H9 (cell line): Measurements from ENCODE around the gene DPM3. TPM values are rescaled to one million over a fixed set of nuclear protein-coding genes. Genes with fewer than 3 reads are reported as not detected.

Experiments
- DNase-seq: peaks from one replicate; pipeline ENCODE4 v3.0.0-alpha.2; 2017
- H2AFZ ChIP-seq: one replicate; pipeline ENCODE4 v1.6.1; 2013; ENCODE audit warnings: mild to moderate bottlenecking, low read length, control low read depth, moderate library complexity
- H2AK5ac ChIP-seq: 2 replicates; pipeline ENCODE4 v1.6.1; 2013; ENCODE audit warnings: low read length, control low read depth, mixed read lengths; ENCODE audit not compliant: insufficient read length
- H2BK120ac ChIP-seq: one replicate; pipeline ENCODE4 v1.6.1; 2013; ENCODE audit warnings: low read depth, mild to moderate bottlenecking, low read length, control low read depth, inconsistent platforms; ENCODE audit not compliant: poor library complexity, severe bottlenecking
- H2BK12ac ChIP-seq: 2 replicates; pipeline ENCODE4 v1.6.1; 2013; ENCODE audit warnings: low read length, control low read depth, mixed read lengths, low read depth; ENCODE audit not compliant: insufficient read length
- H2BK15ac ChIP-seq: 2 replicates; pipeline ENCODE4 v1.6.1; 2013; ENCODE audit warnings: low read depth, low read length, control low read depth
- H2BK20ac ChIP-seq: one replicate; pipeline ENCODE4 v1.6.1; 2013; ENCODE audit warnings: low read depth, mild to moderate bottlenecking, low read length, control low read depth, inconsistent platforms; ENCODE audit not compliant: poor library complexity, severe bottlenecking
- H2BK5ac ChIP-seq: 2 replicates; pipeline ENCODE4 v1.6.1; 2013; ENCODE audit warnings: low read length, control low read depth, mixed read lengths; ENCODE audit not compliant: insufficient read length
- H3K14ac ChIP-seq: 2 replicates; pipeline ENCODE4 v1.6.1; 2013; ENCODE audit warnings: low read length, control low read depth; ENCODE audit not compliant: insufficient read depth
- H3K18ac ChIP-seq: 2 replicates; pipeline ENCODE4 v1.6.1; 2013; ENCODE audit warnings: low read depth, mild to moderate bottlenecking, mixed read lengths, low read length, control low read depth; ENCODE audit not compliant: insufficient read length
- H3K23ac ChIP-seq: 2 replicates; pipeline ENCODE4 v1.6.1; 2013; ENCODE audit warnings: low read length, control low read depth, mixed read lengths, low read depth; ENCODE audit not compliant: insufficient read length
- H3K23me2 ChIP-seq: 2 replicates; pipeline ENCODE4 v1.6.1; 2013; ENCODE audit warnings: low read depth, mild to moderate bottlenecking, mixed read lengths, low read length, control low read depth; ENCODE audit not compliant: insufficient read length, poor library complexity, severe bottlenecking
- H3K27ac ChIP-seq: 2 replicates; pipeline ENCODE4 v1.5.1; 2013; ENCODE audit warnings: low read length, control low read depth, mixed read lengths, low read depth; ENCODE audit not compliant: insufficient read length
- H3K27me3 ChIP-seq: 2 replicates; pipeline ENCODE4 v1.6.1; 2013; ENCODE audit warnings: low read length, control low read depth, inconsistent platforms; ENCODE audit not compliant: insufficient read depth
- H3K4ac ChIP-seq: 2 replicates; pipeline ENCODE4 v1.6.1; 2013; ENCODE audit warnings: low read depth, mild to moderate bottlenecking, control low read depth, inconsistent platforms, low read length, moderate library complexity
- H3K4me1 ChIP-seq: 2 replicates; pipeline ENCODE4 v1.6.1; 2013; ENCODE audit warnings: low read length, control low read depth, inconsistent platforms; ENCODE audit not compliant: insufficient read depth
- H3K4me2 ChIP-seq: 2 replicates; pipeline ENCODE4 v1.6.1; 2013; ENCODE audit warnings: low read length, control low read depth, mixed read lengths; ENCODE audit not compliant: insufficient read length, insufficient read depth
- H3K56ac ChIP-seq: 2 replicates; pipeline ENCODE4 v1.6.1; 2013; ENCODE audit warnings: low read depth, mild to moderate bottlenecking, mixed read lengths, low read length, control low read depth; ENCODE audit not compliant: insufficient read length
- H3K79me1 ChIP-seq: 2 replicates; pipeline ENCODE4 v1.6.1; 2013; ENCODE audit warnings: low read depth, mild to moderate bottlenecking, moderate library complexity, low read length, control low read depth, inconsistent platforms; ENCODE audit not compliant: insufficient read depth, poor library complexity, severe bottlenecking
- H3K79me2 ChIP-seq: 2 replicates; pipeline ENCODE4 v1.6.1; 2013; ENCODE audit warnings: low read length, control low read depth, inconsistent platforms; ENCODE audit not compliant: insufficient read depth
- H3K9ac ChIP-seq: 2 replicates; pipeline ENCODE4 v1.6.1; 2013; ENCODE audit warnings: low read length, control low read depth, mixed read lengths; ENCODE audit not compliant: insufficient read length; ENCODE audit errors: extremely low read depth
- H3K9me3 ChIP-seq: one replicate; pipeline ENCODE4 v1.6.1; 2013; ENCODE audit warnings: low read depth, low read length, inconsistent platforms; ENCODE audit not compliant: control insufficient read depth
- H3T11ph ChIP-seq: one replicate; pipeline ENCODE4 v1.6.1; 2013; ENCODE audit warnings: mild to moderate bottlenecking, low read length, control low read depth, inconsistent platforms
- H4K20me1 ChIP-seq: one replicate; pipeline ENCODE4 v1.6.1; 2013; ENCODE audit not compliant: control insufficient read depth, insufficient read length, insufficient read depth
- H4K5ac ChIP-seq: 2 replicates; pipeline ENCODE4 v1.6.1; 2013; ENCODE audit warnings: low read depth, mild to moderate bottlenecking, mixed read lengths, low read length, control low read depth; ENCODE audit not compliant: insufficient read length
- H4K8ac ChIP-seq: replicated peaks from 2 replicates; pipeline ENCODE4 v1.6.1; 2013; ENCODE audit warnings: low read length, control low read depth, mixed read lengths, low read depth; ENCODE audit not compliant: insufficient read length
- H4K91ac ChIP-seq: 2 replicates; pipeline ENCODE4 v1.6.1; 2013; ENCODE audit warnings: low read depth, mild to moderate bottlenecking, moderate library complexity, mixed read lengths, low read length, control low read depth; ENCODE audit not compliant: insufficient read length
- H3K27ac Mint-ChIP-seq, 3 experiments: 2 replicates in 2 of 3; 3 replicates in 1 of 3; pipeline ENCODE4 v1.8.0; 2020 to 2021; ENCODE audit warnings: mixed read lengths in 3 of 3, mild to moderate bottlenecking in 1 of 3, moderate library complexity in 1 of 3
- H3K27me3 Mint-ChIP-seq: 2 replicates; pipeline ENCODE4 v1.8.0; 2021; ENCODE audit warnings: low read depth, mild to moderate bottlenecking, moderate library complexity, mixed read lengths
- H3K36me3 Mint-ChIP-seq, 3 experiments: 2 replicates in 2 of 3; 3 replicates in 1 of 3; pipeline ENCODE4 v1.8.0; 2020 to 2021; ENCODE audit warnings: low read depth in 3 of 3, mixed read lengths in 3 of 3; ENCODE audit not compliant: insufficient read depth in 1 of 3
- H3K4me1 Mint-ChIP-seq, 2 experiments: 2 replicates each; pipeline ENCODE4 v1.8.0; 2020; ENCODE audit warnings: mixed read lengths in 2 of 2
- H3K4me3 Mint-ChIP-seq, 2 experiments: 2 replicates in 1 of 2; 3 replicates in 1 of 2; pipeline ENCODE4 v1.8.0; 2020 to 2021; ENCODE audit warnings: mild to moderate bottlenecking in 2 of 2, mixed read lengths in 2 of 2, moderate library complexity in 1 of 2
- H3K9me3 Mint-ChIP-seq, 2 experiments: 2 replicates in 1 of 2; 3 replicates in 1 of 2; pipeline ENCODE4 v1.8.0; 2020; ENCODE audit warnings: mild to moderate bottlenecking in 2 of 2, mixed read lengths in 2 of 2, moderate library complexity in 1 of 2
- CTCF ChIP-seq: fragments of 200-600 bp; sonication (generic); conservative IDR thresholded peaks from 3 replicates; pipeline ENCODE4 v1.8.0; 2021; ENCODE audit warnings: antibody characterized with exemption, mild to moderate bottlenecking
- WGBS: extraction: QIAGEN DNeasy Blood & Tissue Kit; methylation state at CpG from one replicate; pipeline ENCODE4 v1.1.7; 2013; ENCODE audit warnings: missing lambda C conversion rate, low lambda C conversion rate, mixed read lengths; ENCODE audit not compliant: insufficient read length; ENCODE audit errors: extremely low coverage; 5-methylcytosine and 5-hydroxymethylcytosine counted together
- total RNA-seq: library from RNA; stranded (reverse); gene quantifications from 2 replicates; pipeline ENCODE4 v1.2.1, GENCODE V29; 2021

Gene DPM3
- total RNA-seq, 1 experiment from 2014 or later: 48.5 TPM

- no peak overlapping the region for H3K56ac ChIP-seq
- no peak overlapping the region for H3T11ph ChIP-seq
- no peaks in the 10 kb centered on the region for H4K20me1 ChIP-seq
- no peaks in the 10 kb centered on the region for H3K27me3 ChIP-seq
- no peak overlapping the region for H4K91ac ChIP-seq
- no peak overlapping the region for H2BK5ac ChIP-seq
- no peaks in the 10 kb centered on the region for H3K9me3 ChIP-seq
- no peak overlapping the region for H2AK5ac ChIP-seq
- no peaks in the 10 kb centered on the region for H3K4me1 ChIP-seq
- no CpG with 5 or more reads among the region's 6 CpGs for WGBS
- no peak overlapping the region for H4K8ac ChIP-seq
- H2AFZ ChIP-seq: no peak overlapping the region
- no peak overlapping the region for H2BK12ac ChIP-seq
- Mint-ChIP-seq H3K36me3 (peaks cover 16 to 20% (median 20%) of the 10 kb centered on the region in 3 experiments), H3K27ac (peak overlapping the region in 1 of 3 experiments; percentile 98; a peak in 1 of 7 replicates), H3K27me3 (peaks cover 17% of the 10 kb centered on the region), H3K4me1 (peaks cover 22 to 23% of the 10 kb centered on the region in 2 experiments), H3K4me3 (peak overlapping the region; percentile 93), H3K9me3 (no peaks in the 10 kb centered on the region)
- no peaks in the 10 kb centered on the region for H3K79me1 ChIP-seq
- H3K27ac ChIP-seq: no peak overlapping the region
- H3K4ac ChIP-seq: no peak overlapping the region
- H2BK120ac ChIP-seq: no peak overlapping the region
- peaks cover 23% of the 10 kb centered on the region for H3K23me2 ChIP-seq
- H2BK15ac ChIP-seq: no peak overlapping the region
- 0 out of 2 replicates have a peak, but pooled peaks cover 3% of the 10 kb centered on the region for H3K79me2 ChIP-seq
- TF ChIP-seq CTCF: no peak
- H3K9ac ChIP-seq: no peak overlapping the region
- H4K5ac ChIP-seq: no peak overlapping the region
- H3K23ac ChIP-seq: no peak overlapping the region
- no peak overlapping the region for H3K18ac ChIP-seq
- no peak overlapping the region for H2BK20ac ChIP-seq
- H3K14ac ChIP-seq: no peak overlapping the region
- peak overlapping the region; percentile 97 for H3K4me2 ChIP-seq
- no peak for DNase-seq
These were observed 3.6 kb downstream of the DPM3 start for GRCh38 chr1:155136748-155137147.
